NCI-H2196 (cell line): ENCODE data around the gene NPHP1.
"Not testable (repeated sequence)": the region's sequence is repeated elsewhere in the genome, so short reads cannot be mapped to it uniquely, and the experiment has no call there.

Source experiments
- DNase-seq: peaks from one replicate; lab custom pipeline; 2025; ENCODE audit not compliant: unreplicated experiment; lab: John Stamatoyannopoulos, UW

NPHP1 gene

DNA sequence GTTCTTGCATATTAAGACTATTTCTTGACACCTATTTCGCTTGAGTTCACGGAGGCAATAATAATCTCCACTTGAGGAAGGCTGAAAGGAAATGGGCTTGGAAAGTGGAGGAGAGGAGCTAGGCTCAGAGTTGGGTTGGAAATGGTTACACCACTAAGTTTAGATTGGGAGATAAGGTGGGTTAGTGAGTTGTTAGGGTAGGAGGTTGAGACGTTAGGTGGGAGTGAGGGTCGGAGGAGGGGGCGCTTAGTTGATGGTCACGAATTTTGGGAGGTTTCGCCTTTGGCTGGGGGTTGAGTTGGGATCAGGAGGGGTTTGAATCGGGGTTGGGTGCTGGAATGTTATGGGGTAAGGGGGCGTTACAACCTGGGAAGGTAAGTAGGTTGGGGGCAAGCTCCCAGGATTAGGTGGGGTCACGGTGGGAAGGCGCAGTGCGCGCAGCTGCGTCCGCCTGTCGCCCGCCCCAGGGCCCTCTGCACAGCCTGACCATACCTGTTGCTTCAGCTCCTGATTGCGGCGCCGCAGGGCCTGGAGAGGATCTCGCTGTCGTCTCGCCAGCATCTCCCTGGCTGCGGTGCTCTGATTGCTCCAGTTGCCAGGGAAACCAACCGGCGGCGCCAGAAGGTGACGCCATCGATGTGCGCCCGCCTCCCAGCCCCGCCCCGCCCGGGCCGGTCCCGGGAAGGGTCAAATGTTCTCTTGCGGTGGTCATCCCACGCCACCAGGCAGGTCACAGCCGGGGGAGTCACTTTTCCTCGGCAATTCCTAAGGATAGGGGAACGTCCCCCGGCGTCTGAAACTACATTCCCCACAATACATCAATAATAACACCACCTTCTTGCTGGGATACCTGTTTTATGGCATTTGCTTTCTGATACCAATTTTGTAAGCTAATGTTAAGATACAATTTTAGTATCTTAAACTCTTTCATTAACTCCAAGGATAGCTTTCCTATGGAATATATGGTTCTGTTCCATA is at the start of gene NPHP1:
Gene NPHP1, minus strand, starts transcription at position 606 of the 978 bp plus-strand sequence. Its CDS starts 45 bp downstream, at position 561.
- peak; percentile 93 for DNase-seq

DNA sequence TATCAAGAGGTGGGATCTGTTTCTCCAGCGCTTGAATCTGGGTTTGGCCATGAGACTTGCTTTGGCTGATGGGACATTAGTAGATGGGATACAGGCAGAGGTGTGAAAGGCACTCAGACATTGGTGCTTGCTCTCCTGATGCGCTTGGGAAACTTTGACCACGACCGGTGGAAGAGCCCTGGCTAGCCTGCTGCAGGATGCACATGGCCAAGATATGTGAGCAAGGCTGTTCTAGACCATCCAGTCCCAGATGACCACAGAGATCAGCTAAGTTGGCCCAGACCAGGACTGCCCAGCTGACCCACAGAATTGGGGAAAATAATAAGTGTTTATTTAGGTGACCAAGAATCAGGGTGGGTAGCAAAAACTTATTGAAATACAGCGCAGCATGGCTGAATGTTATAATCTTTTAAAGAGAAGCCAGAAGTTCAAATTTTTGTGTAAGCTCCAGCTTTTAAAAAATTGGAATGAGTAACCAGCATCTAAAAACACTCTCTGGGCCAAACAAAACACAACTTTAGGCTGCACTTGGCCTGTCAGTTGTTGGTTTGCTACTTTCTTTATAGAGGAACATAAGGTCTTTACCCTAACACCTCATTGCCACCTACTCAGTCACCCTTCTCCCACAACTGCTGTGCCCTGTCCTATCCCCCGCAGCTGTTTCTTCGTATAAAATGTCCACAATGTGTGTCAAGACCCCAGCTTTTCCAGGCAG is 43.4 kb upstream of the NPHP1 start:
- not testable (repeated sequence) for DNase-seq

DNA sequence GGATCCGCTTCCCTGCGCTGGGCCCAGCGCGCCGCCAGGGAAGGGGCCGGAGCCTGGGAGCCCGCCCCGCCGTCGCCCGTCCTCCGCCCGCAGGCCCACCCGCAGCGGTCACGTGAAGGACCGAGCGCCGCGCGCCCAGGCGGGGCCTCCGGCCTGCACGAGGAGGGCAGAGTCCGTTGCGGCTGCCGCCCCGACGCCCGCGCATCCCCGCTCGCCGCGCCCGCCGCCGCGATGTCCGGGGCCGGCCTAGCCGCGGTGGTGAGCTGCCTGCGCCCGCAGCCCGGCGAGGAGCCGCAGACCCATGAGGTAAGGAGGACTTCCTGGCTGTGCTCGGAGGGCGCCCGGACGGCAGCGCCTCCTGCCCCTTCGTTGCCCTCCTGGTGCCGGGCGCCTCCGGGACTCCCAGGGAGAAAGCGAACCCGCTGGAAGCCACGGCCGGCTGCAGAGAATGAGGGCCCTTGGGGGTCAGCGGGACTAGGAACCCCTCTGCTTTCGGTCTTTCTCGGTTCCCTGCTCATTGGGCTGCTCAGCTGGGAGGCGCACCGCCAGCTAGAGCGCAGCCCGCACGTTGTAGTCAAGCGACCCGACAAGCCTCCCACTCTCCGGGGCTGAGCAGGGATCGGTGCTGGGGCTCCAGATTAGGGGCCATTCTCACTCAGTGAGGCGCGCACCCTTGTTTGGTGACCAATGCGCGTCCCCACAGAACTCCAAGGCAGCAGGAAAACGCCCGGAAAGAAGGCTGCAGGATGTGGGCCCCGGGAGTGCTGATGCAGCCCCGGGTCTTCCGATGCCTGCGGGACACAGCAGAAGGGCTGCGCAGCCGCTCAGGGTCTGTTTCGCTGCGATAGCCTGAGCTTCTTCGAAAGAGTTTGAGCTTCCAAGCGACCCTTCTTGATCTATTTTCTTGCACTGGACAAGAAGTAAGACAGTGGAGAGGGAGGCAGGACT is 40.9 kb upstream of the NPHP1 start:
- not testable (repeated sequence) for DNase-seq

DNA sequence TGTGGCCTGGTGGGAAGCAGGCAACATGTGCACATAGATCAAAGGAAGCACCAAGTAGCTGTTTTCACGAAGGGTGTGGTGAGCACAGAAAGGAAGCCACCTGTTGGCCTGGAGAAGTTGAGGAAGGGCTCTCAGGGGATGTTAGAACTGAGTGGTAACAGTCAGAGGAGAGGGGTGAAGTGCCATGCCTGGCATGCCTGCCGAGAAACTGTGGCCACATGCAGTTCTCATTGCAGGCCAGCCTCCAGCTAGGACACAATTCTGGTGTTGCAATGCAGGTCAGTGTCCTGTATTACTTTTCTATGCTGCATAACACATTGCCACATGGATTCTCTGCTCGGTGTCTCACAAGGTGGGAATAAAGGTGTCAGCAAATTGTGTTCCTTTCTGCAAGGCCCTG is 38.5 kb upstream of the NPHP1 start:
- DNase-seq = not testable (repeated sequence)

DNA sequence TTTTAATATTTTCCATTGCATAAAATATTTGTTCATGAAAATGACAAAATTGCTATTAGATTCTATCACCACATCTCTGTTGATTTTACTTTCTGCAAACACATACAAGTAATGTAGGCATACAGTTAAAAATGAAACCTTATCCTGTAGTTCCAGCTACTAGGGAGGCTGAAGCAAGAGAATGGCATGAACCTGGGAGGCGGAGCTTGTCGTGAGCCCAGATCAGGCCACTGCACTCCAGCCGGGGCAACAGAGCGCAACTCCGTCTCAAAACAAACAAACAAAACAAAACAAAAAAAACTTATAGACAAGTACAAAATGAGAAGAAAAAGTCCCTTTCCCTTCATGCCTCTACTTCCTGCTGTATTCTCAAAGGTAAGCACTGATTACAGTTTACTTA is 29.7 kb upstream of the NPHP1 start:
- DNase-seq = not testable (repeated sequence)

DNA sequence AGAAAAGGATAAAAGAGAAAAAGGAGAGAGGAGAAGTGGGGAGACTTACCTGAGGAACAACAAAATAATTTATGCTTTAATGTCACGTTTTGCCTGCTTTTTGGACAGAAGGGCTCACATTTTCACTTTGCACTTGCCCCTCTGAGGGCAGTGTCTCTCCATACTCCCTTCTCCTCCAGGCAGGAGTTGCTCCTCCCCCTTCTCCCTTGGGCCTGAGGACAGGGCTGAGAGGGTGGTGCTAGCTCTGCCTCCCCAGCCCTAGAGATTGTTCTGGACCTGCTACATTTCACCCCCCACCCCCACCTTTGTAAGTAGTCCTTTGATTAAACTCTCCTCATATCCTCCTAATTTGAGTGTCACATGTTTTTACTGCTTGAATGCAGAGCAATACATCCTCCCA is 25.1 kb upstream of the NPHP1 start:
- DNase-seq = not testable (repeated sequence)

DNA sequence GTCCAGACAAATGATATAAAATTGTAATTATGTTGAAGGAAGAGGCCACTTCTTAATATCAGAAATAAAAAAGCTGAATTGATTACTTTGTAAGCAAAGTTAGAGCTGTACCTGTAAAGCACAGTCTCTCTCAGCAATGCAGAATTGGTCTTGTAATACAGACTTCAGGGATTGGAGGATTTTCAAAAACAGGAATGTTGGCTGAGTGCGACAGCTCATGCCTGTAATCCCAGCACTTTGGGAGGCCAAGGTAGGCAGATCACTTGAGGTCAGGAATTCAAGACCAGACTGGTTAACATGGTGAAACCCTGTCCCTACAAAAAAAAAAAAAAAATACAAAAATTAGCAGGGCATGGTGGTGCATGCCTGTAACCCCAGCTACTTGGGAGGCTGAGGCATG is 17.8 kb upstream of the NPHP1 start:
- not testable (repeated sequence) for DNase-seq

DNA sequence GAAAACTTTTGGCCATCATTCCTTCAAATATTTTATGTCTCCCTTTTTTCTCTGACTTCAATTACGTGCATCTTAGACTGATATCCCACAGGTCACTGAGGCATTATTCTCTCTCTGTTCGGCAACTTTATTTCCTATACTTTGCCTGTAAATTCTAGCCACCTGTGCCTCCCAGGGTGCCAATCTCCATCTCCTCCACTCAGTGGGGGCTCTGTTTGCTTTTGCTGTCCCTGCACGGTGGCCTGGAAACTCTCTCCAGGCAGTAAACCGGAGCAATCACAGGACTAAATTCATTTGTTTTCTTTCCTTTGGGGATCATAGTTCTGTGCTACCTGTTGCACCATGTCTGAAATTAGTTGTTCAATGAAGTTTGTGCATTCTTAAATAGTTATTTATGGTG is 17.1 kb upstream of the NPHP1 start:
- DNase-seq = no peak

DNA sequence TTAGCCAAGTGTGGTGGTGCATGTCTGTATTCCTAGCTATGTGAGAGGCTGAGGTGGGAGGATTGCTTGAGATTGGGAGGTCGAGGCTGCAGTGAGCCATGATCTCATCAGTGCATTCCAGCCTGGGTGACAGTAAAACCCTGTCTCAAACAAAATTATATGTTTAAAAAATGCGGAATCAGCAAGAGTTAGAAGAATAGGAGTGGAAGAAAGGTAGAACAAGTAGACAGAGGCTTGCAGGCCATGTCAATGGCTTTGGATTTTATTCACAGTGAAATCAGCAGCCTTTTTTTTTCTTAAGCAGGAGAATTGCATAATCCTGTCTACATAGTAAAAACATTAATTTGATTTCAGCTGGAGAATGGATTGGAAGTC is 15.4 kb upstream of the NPHP1 start:
- DNase-seq = no peak

DNA sequence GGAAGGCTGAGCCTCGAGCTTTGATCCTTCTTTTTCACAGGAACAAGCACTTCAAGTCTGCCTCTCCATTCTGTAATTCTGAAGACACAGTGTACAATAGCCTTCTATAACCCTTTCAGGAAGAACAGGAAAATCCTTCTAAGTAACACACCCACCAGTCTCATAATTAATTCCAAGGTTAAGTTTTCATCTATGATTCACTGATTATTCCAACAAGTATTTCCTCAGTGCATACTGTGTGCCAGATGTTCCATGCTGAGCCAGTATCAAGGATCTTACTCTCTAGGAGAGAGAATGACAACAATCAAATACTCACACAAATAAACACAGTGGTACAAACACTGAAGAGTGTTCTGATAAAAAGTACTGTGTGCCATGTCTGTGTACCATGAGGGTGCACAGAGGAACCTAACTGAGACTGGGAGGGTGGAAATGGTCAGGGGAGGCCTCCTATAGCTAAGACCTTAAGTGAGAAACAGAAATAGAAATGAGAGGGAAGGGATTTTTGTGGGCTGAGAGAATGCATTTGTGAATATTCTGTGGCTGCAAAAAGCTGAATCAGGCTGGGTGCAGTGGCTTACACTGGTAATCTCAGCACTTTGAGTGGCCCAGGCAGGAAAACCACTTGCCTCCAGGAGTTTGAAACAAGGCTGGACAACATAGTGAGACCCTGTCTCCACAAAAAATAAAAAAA is 14.8 kb upstream of the NPHP1 start:
- DNase-seq = no peak

DNA sequence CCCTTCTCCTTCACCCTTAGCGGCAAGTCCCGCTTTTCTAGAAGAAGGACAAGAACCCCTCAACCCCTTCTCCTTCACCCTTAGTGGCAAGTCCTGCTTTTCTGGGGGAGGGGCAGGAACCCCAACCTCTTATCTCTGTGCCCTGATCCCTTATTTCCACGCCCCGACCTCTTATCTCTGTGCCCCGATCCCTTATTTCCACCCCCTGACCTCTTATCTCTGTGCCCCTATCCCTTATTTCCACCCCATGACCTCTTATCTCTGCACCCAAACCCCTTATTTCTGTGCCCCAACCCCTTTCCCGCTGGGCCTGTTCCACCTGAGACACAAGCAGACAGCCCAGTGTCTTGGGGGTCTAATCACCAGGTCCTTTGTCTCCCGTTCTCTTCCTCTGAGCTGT is 14.1 kb upstream of the NPHP1 start:
- not testable (repeated sequence) for DNase-seq

DNA sequence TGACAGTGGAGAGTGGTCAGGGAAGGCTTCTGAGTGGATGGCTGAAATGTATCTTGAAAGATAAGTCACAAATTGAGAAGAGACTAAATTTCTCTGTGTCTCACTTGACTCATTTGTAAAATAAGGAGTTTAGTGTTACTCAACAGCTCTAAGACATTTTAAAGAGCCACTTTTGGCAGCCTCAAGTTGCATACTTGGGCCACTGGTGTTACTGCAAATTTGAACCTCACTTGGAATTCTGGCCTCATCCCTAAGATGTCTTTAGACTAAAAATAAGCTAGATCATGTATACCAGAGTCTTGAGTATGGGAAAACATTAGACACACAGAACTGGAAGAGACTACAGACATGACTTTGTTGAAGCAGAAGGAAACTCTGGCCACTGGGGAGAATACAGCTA is 12.0 kb upstream of the NPHP1 start:
- DNase-seq = no peak

DNA sequence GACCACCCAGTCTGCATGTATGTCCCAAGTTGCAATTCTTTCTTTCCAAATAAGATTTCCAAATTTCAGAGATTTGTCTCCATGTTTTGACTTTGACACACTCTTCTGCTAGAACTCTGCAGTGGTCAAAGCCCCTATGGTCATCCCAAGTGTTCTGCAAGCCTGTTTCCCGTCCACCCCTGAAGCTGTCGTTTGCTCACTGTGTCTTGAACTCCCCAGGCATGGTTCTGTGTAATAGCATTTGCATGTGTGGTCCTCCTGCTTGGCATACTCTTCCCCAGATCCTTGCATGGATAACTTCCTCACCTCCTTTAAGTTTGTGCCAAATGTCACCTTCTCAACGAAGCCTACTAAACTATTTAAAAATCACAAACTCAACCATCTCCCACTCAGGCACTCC is 11.4 kb upstream of the NPHP1 start:
- no peak for DNase-seq

DNA sequence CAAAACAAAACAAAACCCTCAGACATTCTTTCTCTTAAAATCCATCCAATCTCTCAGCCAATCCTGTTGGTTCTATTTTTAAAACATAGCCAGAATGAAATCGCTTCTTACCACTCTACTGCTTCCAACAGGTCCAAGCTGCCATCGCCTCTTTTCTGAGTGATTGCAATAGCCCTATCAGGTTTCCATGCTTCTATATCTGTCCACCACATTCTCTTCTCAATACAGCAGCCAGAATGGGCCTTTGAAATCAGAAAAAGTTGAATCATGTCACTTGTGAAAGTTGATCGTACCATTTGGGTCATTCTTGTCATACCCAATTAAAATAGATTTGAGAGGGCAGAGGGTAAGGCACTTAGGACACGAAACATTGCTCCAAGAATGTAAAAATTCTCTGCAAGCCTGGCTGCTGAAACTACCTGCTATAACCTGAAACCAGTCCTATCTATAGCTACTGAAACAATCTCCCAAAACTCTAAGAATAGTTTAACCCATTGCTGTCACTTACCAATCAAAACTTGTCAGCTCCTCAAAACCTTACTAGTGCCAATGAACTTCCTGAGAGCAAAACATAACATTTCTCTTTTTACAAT is 10.8 kb upstream of the NPHP1 start:
- DNase-seq = no peak

DNA sequence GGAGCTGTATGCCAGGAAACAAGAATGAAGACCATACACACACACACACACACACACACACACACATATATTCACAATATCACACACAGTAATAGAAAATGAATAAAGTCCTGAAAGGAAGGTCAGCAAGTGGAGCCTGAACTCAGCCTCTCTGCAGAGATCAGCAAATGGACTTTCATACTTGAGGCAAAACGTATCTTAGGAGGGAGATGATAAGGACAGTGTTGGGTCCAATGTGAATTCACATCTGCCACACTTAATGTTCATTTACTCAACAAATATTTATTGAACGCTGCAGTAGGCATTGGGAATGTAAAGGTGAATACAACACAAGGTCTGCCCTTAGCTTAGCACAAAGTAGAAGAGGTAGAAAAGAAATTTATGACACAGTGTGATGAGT is 10.3 kb upstream of the NPHP1 start:
- no peak for DNase-seq

DNA sequence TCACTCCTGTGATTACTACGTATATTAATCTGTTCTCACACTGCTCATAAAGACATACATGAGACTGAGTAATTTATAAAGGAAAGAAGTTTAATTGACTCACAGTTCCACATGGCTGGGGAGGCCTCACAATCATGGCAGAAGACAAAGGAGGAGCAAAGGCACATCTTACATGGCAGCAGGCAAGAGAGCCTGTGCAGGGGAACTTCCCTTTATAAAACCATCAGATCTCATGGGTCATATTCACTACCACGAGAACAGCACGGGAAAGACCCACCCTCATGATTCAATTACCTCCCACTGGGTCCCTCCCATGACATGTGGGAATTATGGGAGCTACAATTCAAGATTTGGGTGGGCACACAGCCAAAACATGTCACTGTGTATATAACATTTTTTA is 8.7 kb upstream of the NPHP1 start:
- DNase-seq = not testable (repeated sequence)

DNA sequence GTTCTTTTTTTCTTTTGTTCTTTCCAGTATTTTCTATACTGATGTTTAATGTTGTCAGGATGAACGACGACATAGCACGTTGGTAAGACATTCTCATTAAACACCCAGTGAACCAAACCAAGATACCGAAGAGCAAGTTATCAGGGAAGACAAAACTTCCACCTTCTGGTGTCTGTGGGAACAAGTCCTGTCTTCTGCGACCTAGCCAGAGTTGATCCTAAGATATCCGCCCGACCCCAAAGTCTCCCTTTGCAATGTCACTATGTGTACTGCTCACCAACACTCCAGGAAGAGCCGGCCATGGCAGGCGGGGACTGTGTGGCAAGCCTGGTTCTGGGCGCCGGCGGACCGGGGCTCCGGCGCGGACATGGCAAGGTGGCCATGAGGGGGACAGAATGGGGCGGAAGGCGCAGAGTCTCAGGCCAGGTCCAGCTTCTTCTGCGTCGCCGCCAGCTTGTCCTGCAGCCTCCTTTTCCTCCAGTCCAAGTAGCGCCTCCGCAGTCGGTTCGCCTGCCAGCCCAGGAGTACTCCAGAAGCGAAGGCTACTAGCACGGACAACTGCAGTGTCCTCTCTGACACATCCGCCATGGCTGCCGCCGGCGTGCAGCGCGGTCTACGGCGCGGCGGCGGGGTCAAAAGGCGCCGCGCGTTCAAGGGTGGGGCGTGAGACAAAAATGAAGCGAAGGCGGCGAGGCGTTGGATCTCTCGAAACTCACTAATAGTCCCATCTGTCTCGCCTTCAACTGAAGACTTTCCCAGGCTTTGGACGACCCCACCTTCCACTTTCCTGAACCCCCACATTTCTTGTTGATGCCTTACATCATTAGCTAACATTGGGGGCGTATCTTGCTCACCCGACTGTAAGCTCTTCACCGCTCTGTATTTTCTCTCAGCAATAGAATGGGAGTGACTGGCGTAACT is 7.4 kb upstream of the NPHP1 start, which contains the start of gene MTLN:
Gene MTLN, minus strand, starts transcription at position 610 of the 921 bp plus-strand sequence. Its CDS starts 22 bp downstream, at position 588.
- peak; percentile 74 for DNase-seq

DNA sequence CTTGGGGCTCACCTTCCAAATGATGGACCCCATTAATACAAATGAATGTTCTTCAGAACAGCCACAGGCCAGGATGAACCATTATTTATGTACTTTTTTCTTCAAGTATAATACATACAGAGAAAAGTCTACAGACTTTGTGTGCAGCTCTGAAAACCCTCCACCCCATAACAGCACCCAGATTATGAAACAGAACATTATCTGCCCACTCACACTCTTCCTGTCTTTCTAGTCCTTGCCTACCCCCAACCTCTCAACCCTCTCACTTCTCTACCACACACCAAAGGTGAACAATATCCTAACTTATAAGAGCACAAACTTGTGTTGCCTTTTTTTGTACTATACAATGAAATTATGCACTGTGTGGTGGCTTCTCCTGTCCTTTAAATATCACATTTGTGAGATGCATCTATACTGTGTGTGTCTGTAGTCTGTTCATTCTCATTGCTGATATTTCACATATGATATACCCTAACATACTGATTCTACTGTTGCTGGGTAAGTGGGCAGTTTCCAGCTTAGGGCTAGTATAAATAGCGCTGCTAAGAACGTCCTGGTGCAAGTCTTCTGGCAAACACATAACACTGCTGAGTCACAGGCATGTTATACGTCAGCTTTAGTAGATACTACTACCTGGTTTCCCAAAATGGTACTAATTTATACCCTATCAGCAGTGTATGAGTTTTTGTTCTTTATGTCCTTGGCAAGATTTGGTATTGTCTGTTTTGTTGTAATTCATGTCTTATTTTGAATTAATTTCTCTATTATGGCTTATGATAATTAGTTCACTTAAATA is 1.0 kb upstream of the NPHP1 start:
- no peak for DNase-seq
